Measurements from ENCODE around the gene PTPRN2.
"Not testable (repeated sequence)": the region's sequence is repeated elsewhere in the genome, so short reads cannot be mapped to it uniquely, and the experiment has no call there.

GRCh38 chr7:157725312-157725711 lies 862.3 kb downstream of the PTPRN2 start:
- not testable (repeated sequence) for TF ChIP-seq POLR2A (IDR thresholded peaks at IDR 0.05; ENCODE audit: control extremely low read depth in 1 of 2, low read depth in 2 of 2, low read length in 2 of 2); ATF2 (IDR thresholded peaks at IDR 0.05; ENCODE audit: low read length); CTCF (IDR thresholded peaks at IDR 0.05; ENCODE audit: control extremely low read depth in 1 of 3, insufficient read depth in 1 of 3, low read depth in 1 of 3, low read length in 3 of 3); BRCA1 (IDR thresholded peaks at IDR 0.05; ENCODE audit: low read depth, low read length); RXRA (IDR thresholded peaks at IDR 0.05; ENCODE audit: insufficient read depth, low read depth, low read length); EP300 (IDR thresholded peaks at IDR 0.05; ENCODE audit: borderline replicate concordance in 1 of 2, low read depth in 2 of 2, low read length in 2 of 2); SUZ12 (IDR thresholded peaks at IDR 0.05; ENCODE audit: low read length)

All from H1 (cell line).